Heart right ventricle (tissue), 16 donors: ENCODE data around the gene PSAP. TPM values are rescaled to one million over a fixed set of nuclear protein-coding genes. Genes with fewer than 3 reads are reported as not detected.
A peak's percentile ranks its signal among the peaks of the same experiment; 100 is the strongest.

Experiments
- ATAC-seq, 8 donors: fragments of 200-7000 bp; cut with Tn5 transposase; one replicate each; pipeline ENCODE4 v1.9.1; 2020; ENCODE audit warnings: mild to moderate bottlenecking in 8 of 8, moderate library complexity in 8 of 8, moderate number of reproducible peaks in 1 of 8
- DNase-seq, 2 donors: peaks; one replicate each; pipeline ENCODE4 v3.0.0-alpha.2; 2020
- H3K27ac ChIP-seq, 10 donors: fragments of 200-600 bp; sonication (generic) in 2 of 10; one replicate each; pipeline versions ENCODE4 v1.5.0 to v1.8.0; 2020 to 2022; ENCODE audit warnings: mild to moderate bottlenecking in 3 of 10
- H3K27me3 ChIP-seq, 7 donors: fragments of 200-600 bp; one replicate each; pipeline ENCODE4 v1.8.0; 2021 to 2022; ENCODE audit warnings: mild to moderate bottlenecking in 2 of 7
- H3K36me3 ChIP-seq, 9 donors: fragments of 200-600 bp; sonication (generic) in 1 of 9; one replicate each; pipeline versions ENCODE4 v1.5.0 to v1.8.0; 2020 to 2022; ENCODE audit warnings: mild to moderate bottlenecking in 2 of 9
- H3K4me1 ChIP-seq, 9 donors: fragments of 200-600 bp; sonication (generic) in 1 of 9; one replicate each; pipeline versions ENCODE4 v1.5.0 to v1.8.0; 2020 to 2022; ENCODE audit warnings: mild to moderate bottlenecking in 4 of 9
- H3K4me3 ChIP-seq, 10 donors: fragments of 200-600 bp; sonication (generic) in 2 of 10; one replicate each; pipeline versions ENCODE4 v1.5.0 to v1.8.0; 2020 to 2022; ENCODE audit warnings: mild to moderate bottlenecking in 7 of 10, moderate library complexity in 2 of 10
- H3K9me3 ChIP-seq, 11 donors: fragments of 200-600 bp in 10 of 11; sonication (generic) in 2 of 11; one replicate each; pipeline versions ENCODE4 v1.5.0 to v1.8.0; 2013 to 2022; ENCODE audit warnings: mild to moderate bottlenecking in 2 of 11, control low read depth in 1 of 11, moderate library complexity in 1 of 11
- CTCF ChIP-seq, 9 donors: fragments of 200-600 bp; sonication (generic) in 2 of 9; IDR thresholded peaks; one replicate each; pipeline versions ENCODE4 v1.5.0 to v1.8.0; 2021 to 2022; ENCODE audit warnings: antibody characterized with exemption in 9 of 9, mild to moderate bottlenecking in 5 of 9, moderate library complexity in 1 of 9
- WGBS, 2 donors: extraction: QIAGEN DNeasy Blood & Tissue Kit; methylation state at CpG; one replicate each; pipeline ENCODE4 v1.1.7; 2013; ENCODE audit warnings: inconsistent platforms in 1 of 2; 5-methylcytosine and 5-hydroxymethylcytosine counted together
- intact Hi-C, 10 donors: fragments of 100-400 bp; cut with DNase I; formaldehyde crosslinking; loops; one replicate each; pipeline versions ENCODE4 v1.11.1 to v1.14.2; 2022
- polyA plus RNA-seq, 2 donors: library from polyadenylated mRNA; stranded (reverse); fragments of 200-250 nt; gene quantifications; one replicate each; pipeline ENCODE4 v1.2.3, GENCODE V29; 2013
- total RNA-seq, 10 donors: library from RNA; stranded (reverse); fragmentation: NEBNext Ultra II Directional in 3 of 10; extraction: Animal tissue kit (Norgen Biotek cat#: 25700) in 3 of 10; gene quantifications; one replicate each; pipeline versions ENCODE4 v1.2.1 to v1.2.4, GENCODE V29; 2021 to 2023
- donor health status: Arrhythmogenic right ventricular cardiomyopathy.
- donor health status: ischemic (EF 13 %, LVEDD 7.1; RV severe dilation, severe dysfunction).
- donor health status: healthy with polysubstance abuse.
- donor health status: DM: no; HTN: yes; CAD: no.
- donor health status: DM: no; HTN: no; CAD: no.
- donor health status: ischemic (EF 25% LVEDD 6.9; RV normal size, moderate dysfunction).
- donor health status: ischemic (EF 25% LVEDD 5.7; RV mildly dilated, moderate dysfunction).
- donor health status: healthy.
- donor health status: DM: yes; HTN: yes; CAD: no.
- donor health status: Ischemic cardiomyopathy.
- donor health status: ischemic (EF 35%, LVEDD 5.7; RV mildly dilated, moderate dysfunction).
- donor health status: nonischemic (EF 11% LVEDD 7.7; RV severe dilation, severe dysfunction).
- donor health status: DM: yes; HTN: yes; CAD: no.
- donor health status: PGD.
- donor health status: ischemic (EF 29% LVEDD 5.4; RV normal size, mild dysfunction).
- donor health status: nonischemic (EF 23%, LVEDD 6.1; RV moderate dilation, normal function).

PSAP gene
- total and polyA plus RNA-seq, 12 donors = 443 to 2,078 (median 1,616) TPM

DNA sequence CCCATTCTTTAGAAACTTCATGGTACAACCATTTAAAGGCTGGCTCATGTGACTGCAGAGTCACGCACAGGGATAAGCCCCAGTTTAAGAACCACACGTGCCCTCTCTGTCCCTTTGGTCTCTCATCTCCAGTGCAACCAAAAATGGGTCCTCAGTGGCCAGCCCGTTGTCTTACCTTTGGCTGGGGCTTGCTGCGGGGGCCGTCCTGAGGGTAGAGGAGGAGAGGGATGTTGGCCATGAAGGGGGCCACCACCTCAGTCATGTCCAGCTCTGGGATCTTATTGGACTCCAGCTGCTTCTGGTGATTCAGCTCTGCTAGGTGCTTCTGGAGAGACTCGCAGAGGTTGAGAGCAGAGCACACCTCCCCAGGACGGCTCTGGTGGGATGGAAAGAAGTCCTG is 22.3 kb downstream of the PSAP start:
- Histone ChIP-seq H3K36me3 (peaks cover 6 to 100% (median 84%) of the 10 kb centered on the region in 9 donors), H3K27ac (peak overlapping the region in 1 of 10 donors; percentile 73), H3K9me3 (no peaks in the 10 kb centered on the region), H3K4me3 (no peak overlapping the region), H3K4me1 (peaks cover 0 to 54% (median 14%) of the 10 kb centered on the region in 9 donors), H3K27me3 (no peaks in the 10 kb centered on the region)
- no peak for ATAC-seq
- TF ChIP-seq CTCF (IDR thresholded peaks at IDR 0.05) = no peak
- 94 to 97% methylated on average over 7 of the region's 7 CpGs for WGBS, 2 donors
- no peak for DNase-seq
- intact Hi-C loops = no loop called here

DNA sequence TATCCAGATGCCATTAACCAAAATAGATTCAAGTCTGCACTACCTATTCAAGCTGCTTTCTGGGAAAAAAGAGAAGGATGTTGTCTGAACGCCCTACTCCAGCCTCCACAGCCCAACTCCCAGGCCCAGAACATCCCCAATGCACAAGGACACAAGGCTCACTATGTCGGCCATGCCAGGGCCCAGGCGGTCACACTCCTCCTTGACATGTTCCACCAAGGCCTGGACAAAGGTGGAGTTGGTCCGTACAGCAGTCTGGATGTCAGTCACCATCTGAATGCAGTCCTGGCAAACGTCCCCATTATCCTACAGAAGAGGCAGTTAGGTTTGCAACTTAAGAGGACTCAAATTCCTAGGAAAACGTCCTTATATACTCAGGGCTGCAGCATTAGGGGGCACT is 23.2 kb downstream of the PSAP start:
- no peak for TF ChIP-seq CTCF (IDR thresholded peaks at IDR 0.05)
- H3K27me3 ChIP-seq = no peaks in the 10 kb centered on the region
- 75 to 79% methylated on average over 6 of the region's 6 CpGs for WGBS, 2 donors
- H3K36me3 ChIP-seq = peaks cover 6 to 100% (median 84%) of the 10 kb centered on the region in 9 donors
- ATAC-seq (no peak), DNase-seq (no peak)
- H3K4me3 ChIP-seq = no peak overlapping the region
- no peaks in the 10 kb centered on the region for H3K9me3 ChIP-seq
- intact Hi-C loops = no loop called here
- H3K27ac ChIP-seq = no peak overlapping the region
- peaks cover 0 to 52% (median 12%) of the 10 kb centered on the region in 9 donors for H3K4me1 ChIP-seq

GRCh38 chr10:71825217-71825616 is 25.8 kb downstream of the PSAP start:
- DNase-seq (no peak), ATAC-seq (no peak)
- WGBS, 2 donors = 80% methylated on average over 11 of the region's 11 CpGs
- H3K27ac ChIP-seq = no peak overlapping the region
- no peak for TF ChIP-seq CTCF (IDR thresholded peaks at IDR 0.05)
- intact Hi-C loops = no loop called here
- peaks cover 0 to 45% (median 0%) of the 10 kb centered on the region in 9 donors for H3K4me1 ChIP-seq
- peaks cover 8 to 100% (median 86%) of the 10 kb centered on the region in 9 donors for H3K36me3 ChIP-seq
- no peak overlapping the region for H3K4me3 ChIP-seq
- no peaks in the 10 kb centered on the region for H3K27me3 ChIP-seq
- H3K9me3 ChIP-seq = no peaks in the 10 kb centered on the region

- DNase-seq (no peak), ATAC-seq (no peak)
- Histone ChIP-seq H3K4me3 (no peak overlapping the region), H3K27ac (no peak overlapping the region), H3K4me1 (peaks cover 0 to 44% (median 0%) of the 10 kb centered on the region in 9 donors), H3K27me3 (no peaks in the 10 kb centered on the region), H3K36me3 (peaks cover 8 to 100% (median 87%) of the 10 kb centered on the region in 9 donors), H3K9me3 (no peaks in the 10 kb centered on the region)
- no peak for TF ChIP-seq CTCF (IDR thresholded peaks at IDR 0.05)
- intact Hi-C loops = no loop called here
- 93 to 98% methylated on average over 3 of the region's 3 CpGs for WGBS, 2 donors
Observed at GRCh38 chr10:71824333-71824732, 26.7 kb downstream of the PSAP start.
